Measurements from ENCODE around the gene BET1. TPM values are rescaled to one million over a fixed set of nuclear protein-coding genes. Genes with fewer than 3 reads are reported as not detected.

BET1 gene
- total RNA-seq, 1 experiment from 2014 or later: 21.4 TPM

- no peak overlapping the region for H3K56ac ChIP-seq (ENCODE audit: insufficient read length, low read depth, low read length)
- no peaks in the 10 kb centered on the region for H3K79me1 ChIP-seq (ENCODE audit: insufficient read depth, low read depth, low read length, poor library complexity, severe bottlenecking)
- H3K23ac ChIP-seq (ENCODE audit: insufficient read length, low read depth, low read length): no peak overlapping the region
- peak overlapping the region in 2 of 3 experiments; percentile 24 to 53; a peak in 2 of 7 replicates for H3K27ac Mint-ChIP-seq
- H3T11ph ChIP-seq (ENCODE audit: low read length): no peak overlapping the region
- no peak overlapping the region for H3K4me3 Mint-ChIP-seq
- no peak overlapping the region for H3K4me2 ChIP-seq (ENCODE audit: insufficient read depth, insufficient read length, low read length)
- WGBS (ENCODE audit: extremely low coverage, insufficient read length, low lambda C conversion rate): no CpG with 5 or more reads among the region's 1 CpG
- no peak overlapping the region for H3K14ac ChIP-seq (ENCODE audit: insufficient read depth, low read length)
- H3K27me3 ChIP-seq (ENCODE audit: insufficient read depth, low read length): no peaks in the 10 kb centered on the region
- H4K8ac ChIP-seq (replicated peaks; ENCODE audit: insufficient read length, low read depth, low read length): no peak overlapping the region
- no peak overlapping the region for H3K27ac ChIP-seq (ENCODE audit: insufficient read length, low read depth, low read length)
- peaks cover 2% of the 10 kb centered on the region for H3K4me1 ChIP-seq (ENCODE audit: insufficient read depth, low read length)
- H3K79me2 ChIP-seq (ENCODE audit: insufficient read depth, low read length): no peaks in the 10 kb centered on the region
- H3K23me2 ChIP-seq (ENCODE audit: insufficient read length, low read depth, low read length, poor library complexity, severe bottlenecking): no peaks in the 10 kb centered on the region
- no peak for TF ChIP-seq CTCF (conservative IDR thresholded peaks at IDR 0.05)
- no peaks in the 10 kb centered on the region for H4K20me1 ChIP-seq (ENCODE audit: control insufficient read depth, insufficient read depth, insufficient read length)
- H3K4ac ChIP-seq (ENCODE audit: low read depth, low read length): no peak overlapping the region
- H3K18ac ChIP-seq (ENCODE audit: insufficient read length, low read depth, low read length): no peak overlapping the region
- no peak overlapping the region for H4K91ac ChIP-seq (ENCODE audit: insufficient read length, low read depth, low read length)
- DNase-seq: no peak
- no peak overlapping the region for H3K9ac ChIP-seq (ENCODE audit: extremely low read depth, insufficient read length, low read length)
- no peak overlapping the region for H2BK20ac ChIP-seq (ENCODE audit: low read depth, low read length, poor library complexity, severe bottlenecking)
- no peak overlapping the region for H2BK15ac ChIP-seq (ENCODE audit: low read depth, low read length)
- no peak overlapping the region for H4K5ac ChIP-seq (ENCODE audit: insufficient read length, low read depth, low read length)
- no peaks in the 10 kb centered on the region for H3K27me3 Mint-ChIP-seq (ENCODE audit: low read depth)
- H2BK12ac ChIP-seq (ENCODE audit: insufficient read length, low read depth, low read length): no peak overlapping the region
- no peak overlapping the region for H2BK5ac ChIP-seq (ENCODE audit: insufficient read length, low read length)
- no peaks in the 10 kb centered on the region for H3K36me3 Mint-ChIP-seq (ENCODE audit: insufficient read depth in 1 of 3, low read depth in 3 of 3)
- no peaks in the 10 kb centered on the region for H3K9me3 ChIP-seq (ENCODE audit: control insufficient read depth, low read depth, low read length)
- no peak overlapping the region for H2BK120ac ChIP-seq (ENCODE audit: low read depth, low read length, poor library complexity, severe bottlenecking)
- H3K9me3 Mint-ChIP-seq: no peaks in the 10 kb centered on the region
- peaks cover 24 to 25% of the 10 kb centered on the region in 2 experiments for H3K4me1 Mint-ChIP-seq
- H2AK5ac ChIP-seq (ENCODE audit: insufficient read length, low read length): no peak overlapping the region
- no peak overlapping the region for H2AFZ ChIP-seq (ENCODE audit: low read length)
These were observed 19.1 kb downstream of the BET1 start for GRCh38 chr7:93985101-93985500.

All from H9 (cell line).